HL-60 (cell line): ENCODE results near the gene CAMK2G.
A peak's percentile ranks its signal among the peaks of the same experiment; 100 is the strongest.

Experiments
- DNase-seq, 2 experiments: peaks; one replicate each; pipeline ENCODE4 v3.0.0-alpha.2; 2010 to 2020; ENCODE audit warnings: low read depth in 1 of 2, low spot score in 1 of 2
- H3K27ac ChIP-seq: fragments of 250-450 bp; sonication (Bioruptor Pico); replicated peaks from 2 replicates; pipeline ENCODE4 v1.5.1; 2020; ENCODE audit warnings: mild to moderate bottlenecking, moderate library complexity
- H3K27me3 ChIP-seq: fragments of 250-450 bp; sonication (Bioruptor Pico); 2 replicates; pipeline ENCODE4 v1.5.1; 2021; ENCODE audit warnings: mild to moderate bottlenecking, moderate library complexity; ENCODE audit not compliant: insufficient read depth, poor library complexity, severe bottlenecking
- H3K4me3 ChIP-seq: replicated peaks from 2 replicates; pipeline ENCODE4 v1.5.1; 2011; ENCODE audit warnings: mild to moderate bottlenecking, control low read depth, low read length; ENCODE audit not compliant: insufficient read depth
- GABPA ChIP-seq: IDR thresholded peaks from 2 replicates; pipeline ENCODE4 v1.6.1; 2012; ENCODE audit warnings: low read depth
- POLR2AphosphoS5 ChIP-seq: IDR thresholded peaks from 2 replicates; pipeline ENCODE4 v1.6.1; 2012; ENCODE audit warnings: low read depth
- SPI1 ChIP-seq: IDR thresholded peaks from 2 replicates; pipeline ENCODE4 v1.6.1; 2012; ENCODE audit warnings: low read depth, mild to moderate bottlenecking, borderline replicate concordance
- TF ChIP-seq, protein P1 (sequence below): IDR thresholded peaks from 2 replicates; pipeline ENCODE4 v1.6.1; 2012; ENCODE audit warnings: low read depth; ENCODE audit not compliant: insufficient replicate concordance
- TF ChIP-seq, protein P2 (sequence below): IDR thresholded peaks from one replicate; pipeline ENCODE4 v1.5.1; 2011; ENCODE audit warnings: low read length, control low read depth, inconsistent platforms; ENCODE audit not compliant: insufficient read depth

The CAMK2G gene

DNA sequence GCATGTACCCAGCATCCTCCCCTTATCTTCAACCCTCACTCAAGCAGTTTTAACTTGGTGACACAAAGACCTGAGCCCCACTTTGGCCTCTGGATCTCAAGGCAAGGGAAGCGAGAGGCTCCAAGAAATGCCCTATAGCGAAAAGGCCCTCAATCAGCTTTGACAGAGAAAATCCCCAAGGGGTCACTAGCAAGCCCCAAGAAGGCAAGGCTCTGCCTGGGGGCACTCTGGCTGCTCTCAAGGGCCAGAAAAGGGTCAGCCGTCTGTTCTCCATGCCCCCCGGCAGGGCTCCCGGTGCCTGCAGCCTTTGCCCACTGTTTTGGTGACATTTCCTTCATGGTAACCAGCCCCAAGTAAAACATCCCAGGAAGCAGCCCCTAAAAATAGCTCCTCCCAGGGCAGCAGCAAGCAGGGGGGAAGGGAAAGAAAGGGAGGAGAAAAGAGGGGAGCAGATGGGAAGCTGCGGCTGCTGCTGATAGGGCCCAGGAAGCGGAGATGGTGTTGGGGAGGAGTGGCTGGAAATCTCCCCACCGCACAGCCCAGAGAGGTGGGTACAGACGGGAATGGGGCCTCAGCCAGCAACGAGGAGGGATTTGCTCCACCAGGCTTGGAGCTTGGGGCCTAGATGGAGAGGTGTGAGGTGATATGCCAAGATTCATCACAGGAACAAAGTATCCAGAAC is 7.1 kb downstream of the CAMK2G start:
- H3K27me3 ChIP-seq: no peaks in the 10 kb centered on the region
- peak overlapping the region; percentile 86 for H3K27ac ChIP-seq
- no peak overlapping the region for H3K4me3 ChIP-seq
- TF ChIP-seq, protein P1, sequence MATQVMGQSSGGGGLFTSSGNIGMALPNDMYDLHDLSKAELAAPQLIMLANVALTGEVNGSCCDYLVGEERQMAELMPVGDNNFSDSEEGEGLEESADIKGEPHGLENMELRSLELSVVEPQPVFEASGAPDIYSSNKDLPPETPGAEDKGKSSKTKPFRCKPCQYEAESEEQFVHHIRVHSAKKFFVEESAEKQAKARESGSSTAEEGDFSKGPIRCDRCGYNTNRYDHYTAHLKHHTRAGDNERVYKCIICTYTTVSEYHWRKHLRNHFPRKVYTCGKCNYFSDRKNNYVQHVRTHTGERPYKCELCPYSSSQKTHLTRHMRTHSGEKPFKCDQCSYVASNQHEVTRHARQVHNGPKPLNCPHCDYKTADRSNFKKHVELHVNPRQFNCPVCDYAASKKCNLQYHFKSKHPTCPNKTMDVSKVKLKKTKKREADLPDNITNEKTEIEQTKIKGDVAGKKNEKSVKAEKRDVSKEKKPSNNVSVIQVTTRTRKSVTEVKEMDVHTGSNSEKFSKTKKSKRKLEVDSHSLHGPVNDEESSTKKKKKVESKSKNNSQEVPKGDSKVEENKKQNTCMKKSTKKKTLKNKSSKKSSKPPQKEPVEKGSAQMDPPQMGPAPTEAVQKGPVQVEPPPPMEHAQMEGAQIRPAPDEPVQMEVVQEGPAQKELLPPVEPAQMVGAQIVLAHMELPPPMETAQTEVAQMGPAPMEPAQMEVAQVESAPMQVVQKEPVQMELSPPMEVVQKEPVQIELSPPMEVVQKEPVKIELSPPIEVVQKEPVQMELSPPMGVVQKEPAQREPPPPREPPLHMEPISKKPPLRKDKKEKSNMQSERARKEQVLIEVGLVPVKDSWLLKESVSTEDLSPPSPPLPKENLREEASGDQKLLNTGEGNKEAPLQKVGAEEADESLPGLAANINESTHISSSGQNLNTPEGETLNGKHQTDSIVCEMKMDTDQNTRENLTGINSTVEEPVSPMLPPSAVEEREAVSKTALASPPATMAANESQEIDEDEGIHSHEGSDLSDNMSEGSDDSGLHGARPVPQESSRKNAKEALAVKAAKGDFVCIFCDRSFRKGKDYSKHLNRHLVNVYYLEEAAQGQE: no peak
- TF ChIP-seq POLR2AphosphoS5 (no peak), GABPA (no peak), SPI1 (no peak)
- TF ChIP-seq, protein P2, sequence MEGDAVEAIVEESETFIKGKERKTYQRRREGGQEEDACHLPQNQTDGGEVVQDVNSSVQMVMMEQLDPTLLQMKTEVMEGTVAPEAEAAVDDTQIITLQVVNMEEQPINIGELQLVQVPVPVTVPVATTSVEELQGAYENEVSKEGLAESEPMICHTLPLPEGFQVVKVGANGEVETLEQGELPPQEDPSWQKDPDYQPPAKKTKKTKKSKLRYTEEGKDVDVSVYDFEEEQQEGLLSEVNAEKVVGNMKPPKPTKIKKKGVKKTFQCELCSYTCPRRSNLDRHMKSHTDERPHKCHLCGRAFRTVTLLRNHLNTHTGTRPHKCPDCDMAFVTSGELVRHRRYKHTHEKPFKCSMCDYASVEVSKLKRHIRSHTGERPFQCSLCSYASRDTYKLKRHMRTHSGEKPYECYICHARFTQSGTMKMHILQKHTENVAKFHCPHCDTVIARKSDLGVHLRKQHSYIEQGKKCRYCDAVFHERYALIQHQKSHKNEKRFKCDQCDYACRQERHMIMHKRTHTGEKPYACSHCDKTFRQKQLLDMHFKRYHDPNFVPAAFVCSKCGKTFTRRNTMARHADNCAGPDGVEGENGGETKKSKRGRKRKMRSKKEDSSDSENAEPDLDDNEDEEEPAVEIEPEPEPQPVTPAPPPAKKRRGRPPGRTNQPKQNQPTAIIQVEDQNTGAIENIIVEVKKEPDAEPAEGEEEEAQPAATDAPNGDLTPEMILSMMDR: no peak
- peak; percentile 32 to 43 for DNase-seq

DNA sequence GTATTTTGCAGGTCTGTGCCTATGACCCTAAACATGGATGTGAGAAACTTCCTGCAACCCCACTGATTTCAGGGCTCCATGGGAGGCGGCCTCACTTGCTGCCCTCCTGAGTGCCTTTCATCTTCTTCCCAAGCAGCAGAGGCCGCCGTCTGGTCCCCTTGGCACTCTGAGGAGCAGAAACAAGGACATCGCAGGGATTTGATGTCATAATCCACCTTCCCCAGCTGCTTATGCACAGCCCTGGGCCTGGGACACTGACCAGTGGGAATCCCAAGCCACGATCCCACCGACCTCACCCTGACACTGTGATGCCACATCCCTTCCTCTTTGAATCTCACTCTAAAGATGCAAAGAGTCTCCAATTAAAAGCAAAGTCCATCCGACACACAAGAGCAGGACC is 7.7 kb downstream of the CAMK2G start:
- Histone ChIP-seq H3K4me3 (no peak overlapping the region), H3K27me3 (no peaks in the 10 kb centered on the region), H3K27ac (peak overlapping the region; percentile 86)
- TF ChIP-seq SPI1: no peak
- TF ChIP-seq, protein P2: no peak
- TF ChIP-seq, protein P1: no peak
- TF ChIP-seq POLR2AphosphoS5: no peak
- TF ChIP-seq GABPA: no peak
- no peak for DNase-seq

DNA sequence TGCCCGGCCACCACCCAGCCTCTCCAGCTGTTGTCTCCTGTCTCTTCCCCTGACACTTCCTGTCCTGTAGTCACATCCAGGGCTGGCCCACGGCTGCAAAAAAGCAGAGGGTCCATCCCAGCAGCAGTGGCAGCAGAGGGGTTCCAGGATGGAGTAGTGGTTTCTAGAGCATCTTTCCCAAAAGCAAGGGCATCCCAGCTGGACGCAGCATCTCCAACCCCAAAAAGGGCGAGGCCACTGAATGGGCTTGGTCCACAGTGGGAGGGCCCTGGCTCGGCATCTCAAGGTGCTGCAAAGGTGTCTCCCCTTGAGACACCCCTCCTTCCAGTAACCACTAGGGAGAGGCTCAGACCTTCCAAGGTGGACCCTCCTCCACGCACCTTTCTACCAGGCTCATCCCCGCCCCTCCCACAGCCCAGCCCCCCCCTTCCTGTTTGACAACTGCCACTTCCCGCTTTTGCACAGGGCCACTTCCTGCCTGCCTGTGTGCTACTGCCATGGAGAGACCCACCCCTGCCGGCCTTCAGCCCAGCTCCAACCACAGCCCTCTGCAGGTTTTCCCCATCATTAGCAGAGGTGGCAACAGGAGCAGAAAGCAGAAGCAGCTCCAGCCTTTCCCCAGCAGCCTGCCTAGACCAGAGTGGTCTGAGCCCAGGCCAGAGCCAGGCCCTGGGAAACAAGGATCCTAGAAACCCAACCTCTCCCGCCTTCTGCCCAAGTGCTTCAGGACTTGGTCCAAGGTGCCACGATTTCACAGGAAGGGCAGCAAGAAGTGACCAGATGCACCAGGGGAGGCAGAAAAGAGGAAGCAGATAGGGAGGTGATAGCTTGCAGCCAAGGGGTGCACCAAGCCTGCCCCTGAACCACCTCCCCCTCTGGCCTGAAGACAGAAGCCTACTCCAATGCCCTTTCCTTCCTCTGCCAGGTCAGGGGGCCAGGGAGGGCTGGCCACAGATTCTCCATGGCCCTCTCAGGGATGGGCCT is 8.6 kb downstream of the CAMK2G start:
- TF ChIP-seq, protein P1: no peak
- TF ChIP-seq, protein P2: no peak
- TF ChIP-seq POLR2AphosphoS5 (peak; percentile 65), GABPA (peak; percentile 69), SPI1 (peak; percentile 95)
- peak overlapping the region; percentile 86 for H3K27ac ChIP-seq
- peak overlapping the region; percentile 16 for H3K4me3 ChIP-seq
- no peaks in the 10 kb centered on the region for H3K27me3 ChIP-seq
- peak; percentile 89 to 98 for DNase-seq
